CD4-positive, alpha-beta T cell treated with Interleukin-21 for 1 hour (primary cell): ENCODE data around the gene ZFX.
A peak's percentile ranks its signal among the peaks of the same experiment; 100 is the strongest.

Experiments used
- DNase-seq: peaks from one replicate; pipeline ENCODE4 v3.0.0-alpha.2; 2020

Gene ZFX

GRCh38 chrX:24243188-24243587 lies 93.7 kb downstream of the ZFX start:
- DNase-seq = no peak

- no peak for DNase-seq
These were observed 94.2 kb downstream of the ZFX start for GRCh38 chrX:24243692-24244091.

- DNase-seq = no peak
These were observed 95.7 kb downstream of the ZFX start for GRCh38 chrX:24245202-24245601.

- no peak for DNase-seq
These were observed 98.5 kb downstream of the ZFX start for GRCh38 chrX:24248042-24248441.

- no peak for DNase-seq
These were observed 103.5 kb downstream of the ZFX start for GRCh38 chrX:24253030-24253429.

GRCh38 chrX:24253469-24253868 lies 103.9 kb downstream of the ZFX start:
- no peak for DNase-seq

- no peak for DNase-seq
These were observed 107.5 kb downstream of the ZFX start for GRCh38 chrX:24257011-24257410.

- peak; percentile 21 for DNase-seq
These were observed 110.2 kb downstream of the ZFX start for GRCh38 chrX:24259544-24260240.

GRCh38 chrX:24260842-24261550 lies 111.5 kb downstream of the ZFX start:
- peak; percentile 4 for DNase-seq

GRCh38 chrX:24262309-24262708 lies 112.8 kb downstream of the ZFX start:
- DNase-seq = no peak

GRCh38 chrX:24264383-24264782 lies 114.9 kb downstream of the ZFX start:
- no peak for DNase-seq
